ENCODE results near the gene AOPEP. TPM values are rescaled to one million over a fixed set of nuclear protein-coding genes. Genes with fewer than 3 reads are reported as not detected.

Gene AOPEP
- total RNA-seq, 4 donors from 2014 or later: 18.8 to 81.0 (median 32.1) TPM

GRCh38 chr9:94967482-94967881 lies 241.0 kb downstream of the AOPEP start:
- TF ChIP-seq, protein P1, sequence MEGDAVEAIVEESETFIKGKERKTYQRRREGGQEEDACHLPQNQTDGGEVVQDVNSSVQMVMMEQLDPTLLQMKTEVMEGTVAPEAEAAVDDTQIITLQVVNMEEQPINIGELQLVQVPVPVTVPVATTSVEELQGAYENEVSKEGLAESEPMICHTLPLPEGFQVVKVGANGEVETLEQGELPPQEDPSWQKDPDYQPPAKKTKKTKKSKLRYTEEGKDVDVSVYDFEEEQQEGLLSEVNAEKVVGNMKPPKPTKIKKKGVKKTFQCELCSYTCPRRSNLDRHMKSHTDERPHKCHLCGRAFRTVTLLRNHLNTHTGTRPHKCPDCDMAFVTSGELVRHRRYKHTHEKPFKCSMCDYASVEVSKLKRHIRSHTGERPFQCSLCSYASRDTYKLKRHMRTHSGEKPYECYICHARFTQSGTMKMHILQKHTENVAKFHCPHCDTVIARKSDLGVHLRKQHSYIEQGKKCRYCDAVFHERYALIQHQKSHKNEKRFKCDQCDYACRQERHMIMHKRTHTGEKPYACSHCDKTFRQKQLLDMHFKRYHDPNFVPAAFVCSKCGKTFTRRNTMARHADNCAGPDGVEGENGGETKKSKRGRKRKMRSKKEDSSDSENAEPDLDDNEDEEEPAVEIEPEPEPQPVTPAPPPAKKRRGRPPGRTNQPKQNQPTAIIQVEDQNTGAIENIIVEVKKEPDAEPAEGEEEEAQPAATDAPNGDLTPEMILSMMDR (IDR thresholded peaks at IDR 0.05; ENCODE audit: low read depth): no peak

DNA sequence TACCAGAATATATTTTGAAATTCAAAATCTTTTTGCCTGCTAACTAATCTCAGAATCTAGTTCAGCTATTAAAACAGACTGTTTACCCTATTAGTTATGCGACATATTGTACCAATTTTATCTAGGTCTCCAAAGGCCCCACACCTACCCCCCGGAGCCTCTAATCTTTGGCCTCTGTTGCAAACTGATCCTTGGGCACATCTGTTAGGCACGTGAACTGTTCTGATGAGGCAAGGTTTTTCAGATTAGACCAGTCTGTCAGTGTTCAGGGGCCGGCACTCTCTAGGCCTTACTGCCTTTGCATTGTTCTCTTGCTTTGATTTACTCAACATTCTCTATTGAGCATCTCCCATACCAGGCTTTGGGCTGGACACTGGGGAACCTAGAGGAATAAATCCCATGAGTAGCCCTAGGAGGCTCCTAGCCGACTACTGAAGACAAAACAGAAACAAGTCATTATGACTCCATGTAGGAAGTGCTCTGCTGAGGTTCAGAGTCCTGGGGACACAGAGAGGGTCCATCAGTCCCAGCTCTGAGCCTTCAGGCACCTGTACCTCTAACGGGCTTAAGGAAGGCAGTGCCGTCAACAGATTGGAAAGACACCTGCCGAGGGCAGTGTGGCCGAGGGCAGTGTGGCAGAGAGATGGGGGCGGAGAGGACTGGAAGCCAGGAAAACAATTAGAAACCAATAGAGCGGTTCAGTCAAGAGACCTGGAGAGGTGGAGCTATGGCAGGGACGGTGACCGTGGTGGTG lies 245.1 kb downstream of the AOPEP start:
- TF ChIP-seq, protein P1 (IDR thresholded peaks at IDR 0.05; ENCODE audit: low read depth): no peak

DNA sequence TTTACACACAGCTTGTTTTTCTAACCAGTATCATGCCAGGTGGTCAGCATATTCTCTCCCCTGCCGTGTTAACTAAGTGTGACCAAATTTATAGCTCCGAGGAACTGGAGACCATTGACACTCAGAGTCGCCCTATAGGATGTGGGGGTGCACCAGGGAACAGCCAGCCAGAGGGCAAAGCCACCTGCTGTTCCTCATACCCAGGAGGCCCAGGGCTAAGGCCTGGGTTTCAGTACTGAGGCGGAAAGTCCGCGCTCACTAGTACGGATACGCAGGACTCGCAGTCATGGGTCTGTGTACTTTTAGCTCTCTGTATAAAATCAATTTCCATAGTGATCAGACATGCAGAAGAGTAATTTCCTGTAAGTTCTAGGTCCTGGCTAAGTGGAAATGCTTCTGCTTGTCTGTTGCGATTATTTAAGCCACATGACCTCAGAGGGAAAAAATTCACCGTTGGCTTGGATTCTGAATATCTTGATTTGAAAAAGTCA lies 247.0 kb downstream of the AOPEP start:
- TF ChIP-seq, protein P1 (IDR thresholded peaks at IDR 0.05; ENCODE audit: low read depth): no peak

GRCh38 chr9:94974154-94974879 lies 247.8 kb downstream of the AOPEP start:
- TF ChIP-seq, protein P1 (IDR thresholded peaks at IDR 0.05; ENCODE audit: low read depth): no peak

GRCh38 chr9:94975480-94975879 lies 249.0 kb downstream of the AOPEP start:
- TF ChIP-seq, protein P1 (IDR thresholded peaks at IDR 0.05; ENCODE audit: low read depth): no peak

DNA sequence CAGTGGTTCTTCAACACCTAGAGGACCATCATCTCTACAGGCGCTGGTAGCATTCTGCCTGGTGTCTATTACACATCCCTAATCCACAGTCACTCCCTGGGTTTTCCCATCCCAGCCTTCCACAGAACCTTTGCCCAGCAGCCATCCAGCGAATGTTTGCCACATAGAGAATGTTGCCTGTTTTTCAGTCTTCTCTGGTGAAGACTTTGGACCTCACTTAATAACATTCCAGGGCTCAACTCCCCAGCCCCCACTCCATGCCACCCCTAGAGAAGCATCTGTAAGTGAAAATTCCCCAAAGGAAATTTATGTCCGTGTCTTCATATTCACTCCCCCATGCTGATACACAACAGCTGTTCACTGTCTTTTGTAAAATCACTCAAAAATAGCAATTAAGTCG lies 249.6 kb downstream of the AOPEP start:
- TF ChIP-seq, protein P1 (IDR thresholded peaks at IDR 0.05; ENCODE audit: low read depth): no peak

DNA sequence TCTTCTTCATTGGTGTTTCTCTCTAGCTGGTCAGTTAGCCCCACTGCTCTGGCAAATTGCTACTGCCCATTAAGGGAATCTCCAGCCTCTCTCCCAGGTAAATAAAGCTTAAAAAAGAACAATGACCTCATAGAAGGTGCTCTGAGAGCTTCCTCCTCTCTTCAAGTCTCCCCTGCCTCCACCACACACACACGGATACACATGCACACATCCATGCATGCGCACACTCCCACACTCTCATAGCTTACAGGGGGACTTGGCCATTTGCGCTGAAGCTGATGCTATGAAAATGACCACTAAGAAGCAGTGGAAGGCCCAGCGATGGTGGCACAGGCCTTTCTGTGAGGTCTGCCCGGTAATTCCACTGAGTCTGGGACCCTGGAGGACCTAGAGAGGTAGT lies 250.9 kb downstream of the AOPEP start:
- TF ChIP-seq, protein P1 (IDR thresholded peaks at IDR 0.05; ENCODE audit: low read depth): no peak
